ENCODE measurements around the gene PCSK1N.

Gene PCSK1N

DNA sequence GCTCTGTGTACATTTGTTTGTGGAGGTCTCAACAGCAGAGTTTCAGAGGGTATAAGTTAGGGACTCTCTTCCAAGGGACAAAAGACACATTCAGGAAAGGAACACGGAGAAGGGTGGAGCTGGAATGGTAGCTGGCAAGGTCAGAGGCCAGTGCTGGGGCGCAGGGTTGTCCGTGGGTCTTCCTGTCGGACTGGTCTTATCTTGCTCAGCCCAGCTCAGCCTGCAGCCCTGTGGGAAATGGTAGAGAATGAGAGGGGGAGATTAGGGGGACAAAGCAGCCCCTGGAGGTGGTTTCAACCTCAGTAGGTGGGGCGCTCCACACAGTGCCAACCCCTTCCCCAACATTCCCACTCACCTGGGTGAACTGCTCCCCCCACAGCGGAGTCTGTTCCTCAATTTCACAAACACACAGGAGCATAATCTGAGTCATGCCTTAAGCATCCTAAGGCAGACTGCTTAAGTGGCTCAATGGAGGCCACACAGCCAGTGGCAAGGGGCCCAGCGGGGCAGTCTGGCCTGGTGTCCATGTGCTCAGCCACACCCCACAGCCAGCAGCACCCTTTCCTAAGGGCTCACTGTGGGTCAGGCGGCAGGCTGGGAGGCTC is 40.4 kb downstream of the PCSK1N start:
- POLR2A ChIA-PET: no interaction called here
- CTCF ChIA-PET: no interaction called here
- DNase-seq (ENCODE audit: extremely low spot score): no peak
- TF ChIP-seq, protein P1, sequence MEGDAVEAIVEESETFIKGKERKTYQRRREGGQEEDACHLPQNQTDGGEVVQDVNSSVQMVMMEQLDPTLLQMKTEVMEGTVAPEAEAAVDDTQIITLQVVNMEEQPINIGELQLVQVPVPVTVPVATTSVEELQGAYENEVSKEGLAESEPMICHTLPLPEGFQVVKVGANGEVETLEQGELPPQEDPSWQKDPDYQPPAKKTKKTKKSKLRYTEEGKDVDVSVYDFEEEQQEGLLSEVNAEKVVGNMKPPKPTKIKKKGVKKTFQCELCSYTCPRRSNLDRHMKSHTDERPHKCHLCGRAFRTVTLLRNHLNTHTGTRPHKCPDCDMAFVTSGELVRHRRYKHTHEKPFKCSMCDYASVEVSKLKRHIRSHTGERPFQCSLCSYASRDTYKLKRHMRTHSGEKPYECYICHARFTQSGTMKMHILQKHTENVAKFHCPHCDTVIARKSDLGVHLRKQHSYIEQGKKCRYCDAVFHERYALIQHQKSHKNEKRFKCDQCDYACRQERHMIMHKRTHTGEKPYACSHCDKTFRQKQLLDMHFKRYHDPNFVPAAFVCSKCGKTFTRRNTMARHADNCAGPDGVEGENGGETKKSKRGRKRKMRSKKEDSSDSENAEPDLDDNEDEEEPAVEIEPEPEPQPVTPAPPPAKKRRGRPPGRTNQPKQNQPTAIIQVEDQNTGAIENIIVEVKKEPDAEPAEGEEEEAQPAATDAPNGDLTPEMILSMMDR (IDR thresholded peaks at IDR 0.05; ENCODE audit: control extremely low read depth, extremely low read depth, low read depth, missing control alignments): no peak

DNA sequence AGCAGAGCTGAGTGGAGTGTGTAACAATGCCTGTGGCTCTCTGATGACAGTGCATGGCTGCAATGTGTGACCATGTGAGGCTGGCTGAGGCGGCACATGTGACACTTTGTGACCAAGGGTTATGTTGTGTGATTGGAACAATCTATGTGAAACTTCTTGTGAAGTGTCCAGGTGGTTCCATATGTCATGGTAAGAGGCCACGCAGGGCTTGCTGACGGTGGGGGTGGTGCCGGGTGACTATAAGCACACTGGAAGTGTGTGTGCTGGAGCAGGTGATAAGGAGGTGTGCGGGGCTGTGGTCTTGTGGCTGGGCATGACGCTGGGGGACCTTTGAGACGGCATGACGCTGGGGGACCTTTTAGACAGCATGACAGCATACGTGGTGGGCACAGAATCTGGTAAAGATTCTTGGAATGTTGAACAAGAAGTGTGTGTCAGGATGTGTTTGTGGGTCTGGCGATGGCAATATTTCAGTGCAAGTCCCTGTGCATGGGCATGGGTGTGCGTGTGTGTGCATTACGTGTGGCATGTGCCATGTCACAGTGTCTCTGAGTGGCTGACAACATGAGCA is 41.0 kb downstream of the PCSK1N start:
- DNase-seq (ENCODE audit: extremely low spot score): no peak
- TF ChIP-seq, protein P1 (IDR thresholded peaks at IDR 0.05; ENCODE audit: control extremely low read depth, extremely low read depth, low read depth, missing control alignments): no peak
- POLR2A ChIA-PET: no interaction called here
- CTCF ChIA-PET: no interaction called here

DNA sequence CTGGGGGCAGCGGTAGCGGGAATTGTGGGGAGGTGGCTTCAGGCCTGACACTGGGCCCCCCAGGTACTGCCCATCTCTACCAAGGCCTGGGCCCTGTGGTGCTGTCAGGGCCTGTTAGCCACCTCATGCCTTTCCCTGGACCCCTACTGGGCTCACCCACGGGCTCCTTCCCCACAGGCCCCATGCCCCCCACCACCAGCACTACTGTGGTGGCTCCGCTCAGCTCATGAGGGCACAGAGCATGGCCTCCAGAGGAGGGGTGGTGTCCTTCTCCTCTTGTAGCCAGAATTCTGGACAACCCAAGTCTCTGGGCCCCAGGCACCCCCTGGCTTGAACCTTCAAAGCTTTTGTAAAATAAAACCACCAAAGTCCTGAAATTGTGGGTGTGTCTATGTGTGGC is 41.5 kb downstream of the PCSK1N start:
- no peak for DNase-seq (ENCODE audit: extremely low spot score)
- ChIA-PET CTCF (no interaction called here), POLR2A (no interaction called here)
- TF ChIP-seq, protein P1 (IDR thresholded peaks at IDR 0.05; ENCODE audit: control extremely low read depth, extremely low read depth, low read depth, missing control alignments): no peak

DNA sequence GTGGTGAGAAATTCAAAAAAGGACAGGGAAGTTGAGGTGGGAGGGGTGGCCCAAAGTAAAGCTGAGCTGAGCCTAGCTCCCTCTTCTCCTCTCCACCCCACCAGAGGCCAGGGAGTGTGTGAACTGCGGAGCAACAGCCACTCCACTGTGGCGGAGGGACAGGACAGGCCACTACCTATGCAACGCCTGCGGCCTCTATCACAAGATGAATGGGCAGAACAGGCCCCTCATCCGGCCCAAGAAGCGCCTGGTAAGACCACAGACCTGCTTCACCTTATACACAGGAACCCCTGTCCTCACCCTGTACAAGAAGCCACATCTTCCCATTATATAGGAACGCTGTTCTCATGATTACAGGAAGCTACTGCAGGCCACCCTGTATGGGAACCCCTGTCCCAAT is 43.2 kb downstream of the PCSK1N start:
- CTCF ChIA-PET: no interaction called here
- DNase-seq (ENCODE audit: extremely low spot score): no peak
- TF ChIP-seq, protein P1 (IDR thresholded peaks at IDR 0.05; ENCODE audit: control extremely low read depth, extremely low read depth, low read depth, missing control alignments): no peak
- POLR2A ChIA-PET: no interaction called here

DNA sequence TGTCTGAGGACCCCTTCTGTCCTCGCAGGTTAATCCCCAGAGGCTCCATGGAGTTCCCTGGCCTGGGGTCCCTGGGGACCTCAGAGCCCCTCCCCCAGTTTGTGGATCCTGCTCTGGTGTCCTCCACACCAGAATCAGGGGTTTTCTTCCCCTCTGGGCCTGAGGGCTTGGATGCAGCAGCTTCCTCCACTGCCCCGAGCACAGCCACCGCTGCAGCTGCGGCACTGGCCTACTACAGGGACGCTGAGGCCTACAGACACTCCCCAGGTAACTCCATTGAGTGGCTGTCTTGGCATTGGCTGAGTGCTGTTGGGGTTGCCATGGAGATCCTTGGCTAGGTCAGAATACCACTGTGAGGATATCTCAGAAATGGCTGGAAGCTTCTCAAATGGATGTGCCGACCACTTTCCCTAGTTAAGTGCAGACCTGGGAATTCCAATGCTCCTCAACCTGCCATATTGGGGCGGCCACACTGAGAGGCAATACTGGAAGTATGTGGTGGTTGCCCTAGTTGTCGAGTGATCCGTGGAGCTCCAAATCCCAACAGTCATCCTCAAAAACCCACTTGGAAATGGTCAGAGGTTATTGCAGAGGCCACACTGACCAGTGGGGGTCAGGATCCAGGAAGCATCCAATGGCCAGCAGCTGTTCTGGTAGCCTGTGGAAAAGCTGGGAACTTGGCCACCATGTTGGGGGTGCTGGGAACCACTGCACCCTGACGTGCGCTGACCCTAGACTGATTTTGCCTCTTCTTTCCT is 44.2 kb downstream of the PCSK1N start:
- ChIA-PET CTCF (no interaction called here), POLR2A (no interaction called here)
- no peak for DNase-seq (ENCODE audit: extremely low spot score)
- TF ChIP-seq, protein P1 (IDR thresholded peaks at IDR 0.05; ENCODE audit: control extremely low read depth, extremely low read depth, low read depth, missing control alignments): no peak

DNA sequence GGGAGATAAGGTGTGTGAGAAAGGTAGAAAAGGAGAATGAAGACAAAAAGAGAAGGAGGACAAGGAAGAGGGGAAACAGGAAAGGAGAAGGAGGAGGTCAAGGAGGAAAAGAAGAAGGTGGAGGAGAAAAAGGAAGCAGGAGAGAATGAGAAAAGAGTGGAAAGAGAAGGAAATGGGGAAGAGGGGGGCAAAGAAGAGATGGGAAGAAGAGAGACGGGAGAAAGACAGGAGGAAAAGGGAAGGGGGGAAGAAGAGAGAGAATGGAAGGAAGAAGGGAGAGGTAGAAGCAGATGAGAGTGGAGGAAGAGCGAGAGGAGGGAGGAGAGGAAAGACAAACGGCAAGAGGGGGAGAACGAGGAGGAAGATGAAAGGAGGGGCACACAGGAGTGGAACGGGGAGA is 44.9 kb downstream of the PCSK1N start:
- CTCF ChIA-PET: no interaction called here
- POLR2A ChIA-PET: no interaction called here
- DNase-seq (ENCODE audit: extremely low spot score): no peak
- TF ChIP-seq, protein P1 (IDR thresholded peaks at IDR 0.05; ENCODE audit: control extremely low read depth, extremely low read depth, low read depth, missing control alignments): no peak

Measured in GM10248 (cell line).